ENCODE data around the gene OTOS. TPM values are rescaled to one million over a fixed set of nuclear protein-coding genes. Genes with fewer than 3 reads are reported as not detected.

The OTOS gene
- total and polyA plus RNA-seq, 9 of the 15 experiments (the other 6 are each of a cell fraction or from before 2014, with no cell fraction given) = not detected

- FAIRE-seq = no peak
- H3K79me2 ChIP-seq (ENCODE audit: control insufficient read depth, insufficient read depth, low read length) = no peaks in the 10 kb centered on the region
- TF ChIP-seq E2F8 (IDR thresholded peaks at IDR 0.05; ENCODE audit: low read depth, partially characterized antibody) = no peak
- TF ChIP-seq FUS (optimal IDR thresholded peaks at IDR 0.05; ENCODE audit: low read depth, low read length) = no peak
- no peak for TF ChIP-seq ZNF316 (IDR thresholded peaks at IDR 0.05)
- no peak overlapping the region for H3K4me3 ChIP-seq
- H3K36me3 ChIP-seq (ENCODE audit: control insufficient read depth, insufficient read depth, low read length) = no peaks in the 10 kb centered on the region
- no peaks in the 10 kb centered on the region; the same call in 1 of the 2 replicates for H3K9me3 ChIP-seq (replicated peaks; ENCODE audit: control insufficient read depth, insufficient read depth, low read depth, low read length)
- H3K27ac ChIP-seq (ENCODE audit: extremely low read depth, low read depth, low read length) = no peak overlapping the region
- DNase-seq (ENCODE audit: extremely low read depth in 1 of 4, low spot score in 3 of 4) = no peak
- intact Hi-C loops (cut with micrococcal nuclease) (no loop called here), in situ Hi-C loops (cut with MboI) (no loop called here)
- peaks cover under 1% of the 10 kb centered on the region for H3K9me1 ChIP-seq (ENCODE audit: control insufficient read depth, insufficient read depth, low read length)
- WGBS (ENCODE audit: insufficient coverage, low coverage, missing lambda C conversion rate) = 1% methylated on average over 17 of the region's 17 CpGs
- ATAC-seq = no peak
- no peak overlapping the region for H2AFZ ChIP-seq (ENCODE audit: low read depth, low read length)
- peaks cover 0 to 37% of the 10 kb centered on the region in 2 experiments; a peak in 3 of 5 replicates for H3K27me3 ChIP-seq (ENCODE audit: control insufficient read depth in 2 of 2, insufficient read depth in 2 of 2, low read length in 2 of 2)
- no peak overlapping the region for H3K4me2 ChIP-seq (ENCODE audit: insufficient read depth, low read length)
- no peak overlapping the region for H3K9ac ChIP-seq (ENCODE audit: insufficient read depth in 1 of 2, low read depth in 2 of 2, low read length in 2 of 2)
- CTCF ChIA-PET (ENCODE audit: low intra/inter-chr PET ratio) = no interaction called here
- no peaks in the 10 kb centered on the region for H4K20me1 ChIP-seq (replicated peaks; ENCODE audit: control insufficient read depth, insufficient read depth, low read length)
- no TSS peak for BruUV-seq (replicated peaks)
- POLR2A ChIA-PET = no interaction called here
- H3K4me1 ChIP-seq (replicated peaks in 1 of 2; ENCODE audit: control insufficient read depth in 2 of 2, insufficient read depth in 2 of 2, low read length in 2 of 2) = no peaks in the 10 kb centered on the region
These were observed 14.7 kb upstream of the OTOS start for GRCh38 chr2:240155048-240155744.
